ENCODE measurements around the gene NTPCR. TPM values are rescaled to one million over a fixed set of nuclear protein-coding genes. Genes with fewer than 3 reads are reported as not detected.

The NTPCR gene
- total RNA-seq, 1 donor from 2014 or later = 54.5 TPM

GRCh38 chr1:232983817-232984567 lies 33.6 kb downstream of the NTPCR start:
- no peaks in the 10 kb centered on the region for H3K9me3 Mint-ChIP-seq (ENCODE audit: unreplicated experiment)
- no peak overlapping the region for H3K27ac Mint-ChIP-seq (ENCODE audit: unreplicated experiment)
- peaks cover 17% of the 10 kb centered on the region for H3K4me1 Mint-ChIP-seq (ENCODE audit: low read depth, unreplicated experiment)
- H4K20me1 ChIP-seq (ENCODE audit: insufficient read depth, low read length) = no peaks in the 10 kb centered on the region
- H3K4me3 Mint-ChIP-seq (ENCODE audit: unreplicated experiment) = no peak overlapping the region
- no peak for TF ChIP-seq EZH2 (IDR thresholded peaks at IDR 0.05; ENCODE audit: insufficient read depth, low read length)
- TF ChIP-seq, protein P1, sequence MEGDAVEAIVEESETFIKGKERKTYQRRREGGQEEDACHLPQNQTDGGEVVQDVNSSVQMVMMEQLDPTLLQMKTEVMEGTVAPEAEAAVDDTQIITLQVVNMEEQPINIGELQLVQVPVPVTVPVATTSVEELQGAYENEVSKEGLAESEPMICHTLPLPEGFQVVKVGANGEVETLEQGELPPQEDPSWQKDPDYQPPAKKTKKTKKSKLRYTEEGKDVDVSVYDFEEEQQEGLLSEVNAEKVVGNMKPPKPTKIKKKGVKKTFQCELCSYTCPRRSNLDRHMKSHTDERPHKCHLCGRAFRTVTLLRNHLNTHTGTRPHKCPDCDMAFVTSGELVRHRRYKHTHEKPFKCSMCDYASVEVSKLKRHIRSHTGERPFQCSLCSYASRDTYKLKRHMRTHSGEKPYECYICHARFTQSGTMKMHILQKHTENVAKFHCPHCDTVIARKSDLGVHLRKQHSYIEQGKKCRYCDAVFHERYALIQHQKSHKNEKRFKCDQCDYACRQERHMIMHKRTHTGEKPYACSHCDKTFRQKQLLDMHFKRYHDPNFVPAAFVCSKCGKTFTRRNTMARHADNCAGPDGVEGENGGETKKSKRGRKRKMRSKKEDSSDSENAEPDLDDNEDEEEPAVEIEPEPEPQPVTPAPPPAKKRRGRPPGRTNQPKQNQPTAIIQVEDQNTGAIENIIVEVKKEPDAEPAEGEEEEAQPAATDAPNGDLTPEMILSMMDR (IDR thresholded peaks at IDR 0.05; ENCODE audit: insufficient read depth, low read depth, low read length) = no peak
- H3K27me3 Mint-ChIP-seq (ENCODE audit: low read depth, unreplicated experiment) = no peaks in the 10 kb centered on the region
- no peaks in the 10 kb centered on the region for H3K9me3 ChIP-seq (ENCODE audit: insufficient read depth, low read depth, low read length)
- H2AFZ ChIP-seq (ENCODE audit: low read depth, low read length) = no peak overlapping the region
- peaks cover 6% of the 10 kb centered on the region for H3K36me3 ChIP-seq (ENCODE audit: insufficient read depth, low read length)
- DNase-seq (ENCODE audit: low read depth) (no peak), FAIRE-seq (no peak)
- no peaks in the 10 kb centered on the region for H3K27me3 ChIP-seq (ENCODE audit: insufficient read depth, low read length)
- H3K27ac ChIP-seq (ENCODE audit: low read depth, low read length) = no peak overlapping the region
- no peak overlapping the region for H3K9ac ChIP-seq (ENCODE audit: low read length)
- peaks cover 10% of the 10 kb centered on the region for H3K36me3 Mint-ChIP-seq (ENCODE audit: low read depth, unreplicated experiment)
- no peaks in the 10 kb centered on the region for H3K79me2 ChIP-seq (ENCODE audit: insufficient read depth, low read length)
- H3K4me1 ChIP-seq (ENCODE audit: insufficient read depth, low read length) = peaks cover 27% of the 10 kb centered on the region
- no peak overlapping the region for H3K4me3 ChIP-seq (ENCODE audit: insufficient read depth, low read depth, low read length)
- no peak overlapping the region for H3K4me2 ChIP-seq (ENCODE audit: low read length)

DNA sequence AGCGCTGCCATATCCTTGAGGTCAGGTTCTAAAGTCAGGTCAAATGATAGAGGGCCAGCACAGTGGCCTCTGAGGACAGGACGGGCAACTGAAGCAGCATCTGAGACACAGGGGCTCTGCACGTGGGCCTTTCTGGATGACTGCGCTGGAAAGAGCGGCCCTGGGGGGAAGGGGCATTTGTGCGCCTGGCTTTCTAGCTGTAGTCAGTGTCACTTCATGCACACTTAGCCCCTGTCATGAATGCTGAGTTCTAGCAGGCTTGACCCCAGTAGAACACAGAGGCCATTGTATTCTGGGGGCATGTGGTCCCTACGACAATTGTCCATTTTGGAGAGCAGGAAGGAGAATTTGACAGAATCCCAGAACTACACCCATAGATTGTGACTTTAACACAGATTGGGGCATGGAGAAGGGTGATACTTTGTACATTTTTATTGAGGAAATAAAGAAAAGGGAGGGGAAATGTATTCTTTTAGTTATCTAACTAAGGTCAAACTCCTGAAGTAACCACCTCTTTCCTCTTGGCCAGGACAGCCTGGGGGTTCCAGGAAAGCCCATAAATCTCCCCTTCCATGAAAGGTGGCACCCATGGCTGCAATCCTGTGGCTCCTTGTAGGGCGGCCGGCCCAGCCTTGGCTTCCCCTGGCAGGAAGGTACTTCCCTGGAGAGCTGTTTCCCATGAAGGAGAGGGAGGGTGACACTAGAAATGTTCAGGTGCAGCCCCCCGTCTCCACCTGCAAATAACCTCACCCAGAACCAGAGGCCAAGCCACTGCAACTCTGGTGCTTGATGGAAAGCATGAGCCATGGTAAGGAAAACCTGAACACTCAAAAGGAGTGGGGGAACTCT lies 34.4 kb downstream of the NTPCR start:
- H2AFZ ChIP-seq (ENCODE audit: low read depth, low read length) = no peak overlapping the region
- no peak overlapping the region for H3K4me2 ChIP-seq (ENCODE audit: low read length)
- H3K4me3 ChIP-seq (ENCODE audit: insufficient read depth, low read depth, low read length) = no peak overlapping the region
- H3K27ac ChIP-seq (ENCODE audit: low read depth, low read length) = no peak overlapping the region
- Mint-ChIP-seq H3K36me3 (ENCODE audit: low read depth, unreplicated experiment) (peaks cover 13% of the 10 kb centered on the region), H3K4me1 (ENCODE audit: low read depth, unreplicated experiment) (peaks cover 17% of the 10 kb centered on the region), H3K27me3 (ENCODE audit: low read depth, unreplicated experiment) (no peaks in the 10 kb centered on the region), H3K9me3 (ENCODE audit: unreplicated experiment) (no peaks in the 10 kb centered on the region), H3K27ac (ENCODE audit: unreplicated experiment) (no peak overlapping the region), H3K4me3 (ENCODE audit: unreplicated experiment) (no peak overlapping the region)
- no peaks in the 10 kb centered on the region for H4K20me1 ChIP-seq (ENCODE audit: insufficient read depth, low read length)
- H3K9ac ChIP-seq (ENCODE audit: low read length) = no peak overlapping the region
- no peaks in the 10 kb centered on the region for H3K9me3 ChIP-seq (ENCODE audit: insufficient read depth, low read depth, low read length)
- H3K27me3 ChIP-seq (ENCODE audit: insufficient read depth, low read length) = no peaks in the 10 kb centered on the region
- DNase-seq (ENCODE audit: low read depth) (no peak), FAIRE-seq (no peak)
- H3K79me2 ChIP-seq (ENCODE audit: insufficient read depth, low read length) = no peaks in the 10 kb centered on the region
- TF ChIP-seq, protein P1 (IDR thresholded peaks at IDR 0.05; ENCODE audit: insufficient read depth, low read depth, low read length) = no peak
- TF ChIP-seq EZH2 (IDR thresholded peaks at IDR 0.05; ENCODE audit: insufficient read depth, low read length) = no peak
- H3K36me3 ChIP-seq (ENCODE audit: insufficient read depth, low read length) = peaks cover 6% of the 10 kb centered on the region
- peaks cover 27% of the 10 kb centered on the region for H3K4me1 ChIP-seq (ENCODE audit: insufficient read depth, low read length)
